SKM-1 treated with dmso at 0.1 percent for 144 hours (cell line): ENCODE results near the gene FGB.
A peak's percentile ranks its signal among the peaks of the same experiment; 100 is the strongest.

Experiments
- DNase-seq: peaks from one replicate; lab custom pipeline; 2025; ENCODE audit not compliant: unreplicated experiment; lab: John Stamatoyannopoulos, UW

FGB gene

GRCh38 chr4:154617820-154618317 is 55.1 kb downstream of the FGB start:
- DNase-seq: no peak

- peak; percentile 61 for DNase-seq
These were observed 56.0 kb downstream of the FGB start for GRCh38 chr4:154618708-154619315.

DNA sequence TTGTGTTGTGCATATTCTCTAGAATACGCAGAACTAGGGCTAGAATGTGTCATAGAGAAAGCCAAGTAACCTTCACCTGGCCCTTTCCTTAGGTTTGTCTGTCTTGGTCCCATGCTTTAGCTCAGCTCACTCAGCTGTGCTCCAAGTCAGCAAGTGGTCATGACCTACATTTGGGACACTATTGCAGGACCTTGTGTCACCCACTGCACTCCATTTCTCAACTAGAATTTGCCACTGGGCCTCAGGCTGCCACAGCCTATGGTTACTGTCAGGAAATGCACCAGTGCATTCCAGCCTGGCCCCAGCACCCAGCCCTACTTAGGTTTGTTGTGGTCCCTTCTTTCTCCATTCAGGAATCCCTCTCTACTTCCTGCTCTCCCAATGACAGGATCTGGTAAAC is 57.3 kb downstream of the FGB start:
- no peak for DNase-seq
